Body of pancreas (tissue), 4 donors: ENCODE measurements around the gene SLC4A4. TPM values are rescaled to one million over a fixed set of nuclear protein-coding genes. Genes with fewer than 3 reads are reported as not detected.

Experiments used
- ATAC-seq: fragments of 150-250 bp; one replicate; pipeline ENCODE4 v1.9.1; 2016
- DNase-seq, 4 donors: peaks; one replicate each; pipeline ENCODE4 v3.0.0-alpha.2; 2019
- H3K27ac ChIP-seq, 4 donors: fragments of 200-600 bp; sonication (generic); 1 replicate in 3 of 4; 2 replicates in 1 of 4; pipeline versions ENCODE4 v1.5.1 to v1.6.1; 2016 to 2019; ENCODE audit warnings: mild to moderate bottlenecking in 1 of 4, mixed read lengths in 1 of 4, moderate library complexity in 1 of 4
- H3K27me3 ChIP-seq, 2 donors: fragments of 200-600 bp; sonication (generic); one replicate each; pipeline ENCODE4 v1.6.0; 2016; ENCODE audit warnings: mild to moderate bottlenecking in 1 of 2
- H3K36me3 ChIP-seq, 2 donors: fragments of 200-600 bp; sonication (generic); replicated peaks in 1 of 2; 2 replicates each; pipeline ENCODE4 v1.5.1; 2016; ENCODE audit warnings: low read depth in 2 of 2; ENCODE audit not compliant: insufficient read depth in 1 of 2
- H3K4me1 ChIP-seq: fragments of 200-600 bp; sonication (generic); one replicate; pipeline ENCODE4 v1.6.0; 2016
- H3K4me3 ChIP-seq, 2 donors: fragments of 200-600 bp; sonication (generic); 1 replicate in 1 of 2; 2 replicates in 1 of 2; pipeline ENCODE4 v1.5.1; 2016 to 2019
- H3K9me3 ChIP-seq, 3 donors: fragments of 200-600 bp; sonication (generic); 1 replicate in 2 of 3; 2 replicates in 1 of 3; pipeline ENCODE4 v1.5.1; 2016
- CTCF ChIP-seq, 7 experiments: fragments of 450-650 bp in 4 of 7; fragments of 200-600 bp in 3 of 7; sonication (generic) in 3 of 7; IDR thresholded peaks; one replicate each; pipeline ENCODE4 v1.5.1; 2016 to 2019; ENCODE audit warnings: antibody characterized with exemption in 7 of 7
- POLR2A ChIP-seq, 3 donors: fragments of 450-650 bp; IDR thresholded peaks; one replicate each; pipeline ENCODE4 v1.6.1; 2016; ENCODE audit warnings: antibody characterized with exemption in 3 of 3, mild to moderate bottlenecking in 2 of 3
- WGBS, 2 donors: methylation state at CpG; one replicate each; pipeline ENCODE4 v1.1.5; 2017; 5-methylcytosine and 5-hydroxymethylcytosine counted together
- intact Hi-C: fragments of 100-400 bp; cut with DNase I; formaldehyde crosslinking; loops from one replicate; pipeline ENCODE4 v1.15.1; 2023
- total RNA-seq, 2 donors: library from RNA; depleted of rRNA; stranded (reverse); fragments of >200 nt; gene quantifications; one replicate each; pipeline ENCODE4 v1.1.0, GENCODE V29; 2016

The SLC4A4 gene
- total RNA-seq, 2 donors from 2014 or later = 334 to 402 TPM

- TF ChIP-seq POLR2A (IDR thresholded peaks at IDR 0.05) = no peak
- Histone ChIP-seq H3K4me1 (peaks cover 10% of the 10 kb centered on the region), H3K9me3 (no peaks in the 10 kb centered on the region), H3K27me3 (no peaks in the 10 kb centered on the region), H3K27ac (no peak overlapping the region), H3K36me3 (no peaks in the 10 kb centered on the region), H3K4me3 (no peak overlapping the region)
- ATAC-seq (no peak), DNase-seq (no peak)
- intact Hi-C loops = no loop called here
- WGBS, 2 donors = 61 to 65% methylated on average over 3 of the region's 3 CpGs
Measured at GRCh38 chr4:71382900-71383560, 44.2 kb downstream of the SLC4A4 start.

- no peak for DNase-seq
- Histone ChIP-seq H3K36me3 (no peaks in the 10 kb centered on the region), H3K4me3 (no peak overlapping the region), H3K4me1 (peaks cover 12% of the 10 kb centered on the region), H3K27me3 (no peaks in the 10 kb centered on the region), H3K27ac (peak overlapping the region in 2 of 4 donors; percentile 1 to 28), H3K9me3 (no peaks in the 10 kb centered on the region)
- intact Hi-C loops = no loop called here
- no peak for ATAC-seq
- WGBS, 2 donors = 79 to 95% methylated on average over 1 of the region's 1 CpG
- TF ChIP-seq CTCF (IDR thresholded peaks at IDR 0.05) = no peak
Measured at GRCh38 chr4:71383984-71384383, 45.2 kb downstream of the SLC4A4 start.

- Histone ChIP-seq H3K4me3 (no peak overlapping the region), H3K4me1 (peaks cover 12% of the 10 kb centered on the region), H3K9me3 (no peaks in the 10 kb centered on the region), H3K27me3 (no peaks in the 10 kb centered on the region), H3K27ac (no peak overlapping the region), H3K36me3 (no peaks in the 10 kb centered on the region)
- no peak for TF ChIP-seq CTCF (IDR thresholded peaks at IDR 0.05)
- no peak for TF ChIP-seq POLR2A (IDR thresholded peaks at IDR 0.05)
- intact Hi-C loops = no loop called here
- peak in 3 of 4 donors; percentile 23 to 48 (median 43) for DNase-seq
- peak; percentile 24 for ATAC-seq
- WGBS, 2 donors = 22 to 40% methylated on average over 2 of the region's 2 CpGs
Measured at GRCh38 chr4:71389149-71389827, 50.5 kb downstream of the SLC4A4 start.

- DNase-seq (no peak), ATAC-seq (no peak)
- WGBS, 2 donors = 67 to 74% methylated on average over 3 of the region's 3 CpGs
- TF ChIP-seq CTCF (IDR thresholded peaks at IDR 0.05) (no peak), POLR2A (IDR thresholded peaks at IDR 0.05) (no peak)
- Histone ChIP-seq H3K27ac (no peak overlapping the region), H3K9me3 (no peaks in the 10 kb centered on the region), H3K4me1 (peaks cover 25% of the 10 kb centered on the region), H3K4me3 (no peak overlapping the region), H3K36me3 (no peaks in the 10 kb centered on the region), H3K27me3 (no peaks in the 10 kb centered on the region)
- intact Hi-C loops = no loop called here
Measured at GRCh38 chr4:71392109-71392508, 53.3 kb downstream of the SLC4A4 start.

- Histone ChIP-seq H3K4me3 (no peak overlapping the region), H3K27ac (no peak overlapping the region), H3K9me3 (no peaks in the 10 kb centered on the region), H3K4me1 (peaks cover 31% of the 10 kb centered on the region), H3K27me3 (no peaks in the 10 kb centered on the region), H3K36me3 (no peaks in the 10 kb centered on the region)
- TF ChIP-seq CTCF (IDR thresholded peaks at IDR 0.05) (no peak), POLR2A (IDR thresholded peaks at IDR 0.05) (no peak)
- intact Hi-C loops = no loop called here
- 77 to 80% methylated on average over 1 of the region's 1 CpG for WGBS, 2 donors
- DNase-seq (no peak), ATAC-seq (no peak)
Measured at GRCh38 chr4:71396382-71396781, 57.6 kb downstream of the SLC4A4 start.
